Mucosa of descending colon (tissue), 3 donors: ENCODE data around the gene COL5A1. TPM values are rescaled to one million over a fixed set of nuclear protein-coding genes. Genes with fewer than 3 reads are reported as not detected.

Experiments
- ATAC-seq: fragments of 200-7000 bp; cut with Tn5 transposase; one replicate; pipeline ENCODE4 v1.9.1; 2020; ENCODE audit warnings: mild to moderate bottlenecking, moderate library complexity
- DNase-seq, 3 donors: peaks; one replicate each; pipeline ENCODE4 v3.0.0-alpha.2; 2020
- H3K36me3 ChIP-seq: fragments of 200-600 bp; one replicate; pipeline ENCODE4 v1.8.0; 2021; ENCODE audit warnings: low read depth, mild to moderate bottlenecking
- H3K4me1 ChIP-seq: fragments of 200-600 bp; one replicate; pipeline ENCODE4 v1.8.0; 2021; ENCODE audit warnings: low read depth, mild to moderate bottlenecking
- H3K4me3 ChIP-seq: fragments of 200-600 bp; one replicate; pipeline ENCODE4 v1.8.0; 2021; ENCODE audit warnings: mild to moderate bottlenecking
- H3K9me3 ChIP-seq: fragments of 200-600 bp; one replicate; pipeline ENCODE4 v1.8.0; 2021; ENCODE audit warnings: mild to moderate bottlenecking
- intact Hi-C, 2 donors: fragments of 100-400 bp; cut with DNase I in 1 of 2; cut with micrococcal nuclease in 1 of 2; formaldehyde crosslinking; loops; one replicate each; pipeline versions ENCODE4 v1.11.0 to v1.11.1; 2022; cut with DNase I, micrococcal nuclease
- total RNA-seq, 3 donors: library from RNA; stranded (reverse); fragmentation: NEBNext Ultra II Directional in 2 of 3; extraction: Animal tissue kit (Norgen Biotek cat#: 25700) in 2 of 3; gene quantifications; one replicate each; pipeline versions ENCODE4 v1.2.1 to v1.2.4, GENCODE V29; 2021 to 2023
- TF ChIP-seq, protein P1 (sequence below): fragments of 200-600 bp; IDR thresholded peaks from one replicate; pipeline ENCODE4 v1.8.0; 2022; ENCODE audit warnings: antibody characterized with exemption, mild to moderate bottlenecking
- donor health status: DM: no; HTN: no; CAD: no; lungs with moderate emphysema.
- donor health status: DM: no; HTN: no; CAD: no.
- donor health status: DM: no; HTN: yes; CAD: no.

The COL5A1 gene
- total RNA-seq, 3 donors from 2014 or later = 8.6 to 62.3 (median 22.2) TPM

DNA sequence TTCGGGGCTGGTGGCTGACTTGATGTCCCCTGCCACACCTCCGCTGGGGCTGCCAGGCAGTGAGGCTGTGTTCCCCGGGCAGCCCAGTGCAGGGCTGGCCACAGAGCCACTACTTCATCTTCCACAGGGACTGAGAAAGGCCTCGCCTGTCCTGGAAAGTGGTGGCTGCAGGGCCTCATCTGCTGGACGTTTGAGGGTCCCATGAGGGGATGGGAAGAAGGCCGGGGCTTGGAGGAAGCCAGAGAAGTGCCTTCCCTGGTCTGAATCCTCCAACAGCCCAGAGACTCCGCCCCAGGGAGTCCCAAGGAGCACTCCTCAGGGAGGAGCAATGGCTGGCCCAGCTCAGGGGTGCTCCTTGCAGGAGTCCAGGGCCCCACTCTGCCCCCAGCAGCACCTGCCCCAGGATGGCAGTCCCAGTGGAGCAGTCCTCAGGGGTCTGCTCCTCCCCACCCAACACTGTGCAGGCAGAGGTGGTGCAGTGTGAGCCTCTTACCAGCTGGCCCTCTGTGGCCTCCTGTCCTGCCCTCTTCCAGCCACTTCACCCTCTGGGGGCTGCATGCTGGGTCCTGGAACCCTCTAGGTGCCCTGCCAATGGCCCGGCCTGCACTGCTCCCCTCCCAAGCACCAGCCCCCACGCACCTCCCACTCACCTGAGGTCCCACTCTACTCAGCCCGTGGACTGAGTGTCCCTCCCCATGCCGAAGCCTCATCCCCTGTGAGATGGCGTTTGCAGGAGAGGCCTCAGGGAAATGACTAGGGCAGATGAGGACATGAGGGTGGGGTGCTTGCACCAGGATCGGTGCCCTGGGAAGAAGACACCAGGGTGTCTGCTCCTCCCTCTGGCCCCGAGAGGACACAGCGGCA lies 47.3 kb upstream of the COL5A1 start:
- no peak for ATAC-seq
- Histone ChIP-seq H3K9me3 (no peaks in the 10 kb centered on the region), H3K4me3 (no peak overlapping the region), H3K4me1 (no peaks in the 10 kb centered on the region), H3K36me3 (no peaks in the 10 kb centered on the region)
- TF ChIP-seq, protein P1, sequence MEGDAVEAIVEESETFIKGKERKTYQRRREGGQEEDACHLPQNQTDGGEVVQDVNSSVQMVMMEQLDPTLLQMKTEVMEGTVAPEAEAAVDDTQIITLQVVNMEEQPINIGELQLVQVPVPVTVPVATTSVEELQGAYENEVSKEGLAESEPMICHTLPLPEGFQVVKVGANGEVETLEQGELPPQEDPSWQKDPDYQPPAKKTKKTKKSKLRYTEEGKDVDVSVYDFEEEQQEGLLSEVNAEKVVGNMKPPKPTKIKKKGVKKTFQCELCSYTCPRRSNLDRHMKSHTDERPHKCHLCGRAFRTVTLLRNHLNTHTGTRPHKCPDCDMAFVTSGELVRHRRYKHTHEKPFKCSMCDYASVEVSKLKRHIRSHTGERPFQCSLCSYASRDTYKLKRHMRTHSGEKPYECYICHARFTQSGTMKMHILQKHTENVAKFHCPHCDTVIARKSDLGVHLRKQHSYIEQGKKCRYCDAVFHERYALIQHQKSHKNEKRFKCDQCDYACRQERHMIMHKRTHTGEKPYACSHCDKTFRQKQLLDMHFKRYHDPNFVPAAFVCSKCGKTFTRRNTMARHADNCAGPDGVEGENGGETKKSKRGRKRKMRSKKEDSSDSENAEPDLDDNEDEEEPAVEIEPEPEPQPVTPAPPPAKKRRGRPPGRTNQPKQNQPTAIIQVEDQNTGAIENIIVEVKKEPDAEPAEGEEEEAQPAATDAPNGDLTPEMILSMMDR = no peak
- intact Hi-C loops = no loop called here
- no peak for DNase-seq

DNA sequence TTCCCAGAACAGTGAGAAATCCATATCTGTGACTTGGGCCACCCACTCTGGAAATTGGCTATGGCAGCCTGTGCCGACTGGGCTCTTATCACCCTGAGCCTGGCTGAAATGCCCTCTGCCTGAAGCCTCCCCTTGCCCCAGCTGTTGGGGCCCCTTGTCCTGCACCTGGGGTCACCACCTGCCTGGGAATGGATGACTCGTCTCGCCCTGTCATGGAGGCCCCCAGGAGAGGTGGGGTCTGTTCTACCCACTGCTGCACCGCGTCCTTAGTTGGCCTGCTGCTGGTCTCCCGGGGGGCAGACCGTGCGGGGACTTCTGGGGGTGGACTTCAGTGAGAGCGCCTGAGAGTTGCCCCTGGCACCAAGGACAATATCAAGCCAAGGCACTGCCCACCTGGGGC lies 46.6 kb upstream of the COL5A1 start:
- ATAC-seq = no peak
- intact Hi-C loops = no loop called here
- no peaks in the 10 kb centered on the region for H3K9me3 ChIP-seq
- TF ChIP-seq, protein P1 = no peak
- DNase-seq = no peak
- H3K4me3 ChIP-seq = no peak overlapping the region
- no peaks in the 10 kb centered on the region for H3K4me1 ChIP-seq
- H3K36me3 ChIP-seq = no peaks in the 10 kb centered on the region

DNA sequence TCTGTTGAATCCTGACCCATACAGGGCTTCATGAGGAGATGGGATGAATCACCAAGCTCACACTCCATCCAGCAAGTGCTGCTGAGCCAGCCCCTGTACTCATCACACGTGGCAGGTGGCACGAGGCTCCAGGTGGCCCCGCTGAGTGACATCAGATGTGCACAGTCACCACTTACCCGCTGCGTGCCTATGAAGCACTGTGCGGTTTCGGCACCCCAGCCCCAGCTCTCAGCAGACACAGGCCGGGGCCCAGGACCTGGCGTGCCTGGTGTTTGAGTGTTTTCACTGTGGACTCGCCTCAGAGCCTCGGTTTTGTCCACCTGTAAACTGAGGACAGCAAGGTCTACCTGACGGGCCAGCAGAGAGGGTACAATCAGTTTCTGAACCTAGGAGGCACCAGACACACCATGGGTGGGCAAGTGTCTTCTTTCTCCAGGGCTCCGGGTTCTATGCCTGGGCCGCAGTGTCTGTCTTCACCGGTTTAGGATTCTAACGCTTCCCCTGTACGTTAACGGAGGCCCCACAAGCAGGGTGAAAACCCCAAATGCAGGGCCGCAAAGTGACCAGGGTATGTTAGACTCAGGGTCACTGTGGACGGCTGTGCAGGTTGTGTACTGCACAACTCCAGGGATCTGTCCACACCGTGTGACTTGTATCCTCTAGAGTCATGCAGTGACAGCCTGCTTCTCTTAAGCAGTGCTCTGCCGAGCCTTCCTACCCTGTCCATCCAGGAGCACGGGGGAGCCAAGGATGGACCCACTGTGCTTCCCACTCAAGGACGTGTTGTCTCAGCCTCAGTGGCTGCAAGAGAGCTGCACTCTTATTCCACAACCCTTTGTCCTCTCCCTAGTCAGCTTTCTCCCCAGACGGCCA lies 44.3 kb upstream of the COL5A1 start:
- TF ChIP-seq, protein P1 = no peak
- intact Hi-C loops = no loop called here
- Histone ChIP-seq H3K36me3 (no peaks in the 10 kb centered on the region), H3K9me3 (no peaks in the 10 kb centered on the region), H3K4me3 (no peak overlapping the region), H3K4me1 (no peaks in the 10 kb centered on the region)
- ATAC-seq (no peak), DNase-seq (no peak)

DNA sequence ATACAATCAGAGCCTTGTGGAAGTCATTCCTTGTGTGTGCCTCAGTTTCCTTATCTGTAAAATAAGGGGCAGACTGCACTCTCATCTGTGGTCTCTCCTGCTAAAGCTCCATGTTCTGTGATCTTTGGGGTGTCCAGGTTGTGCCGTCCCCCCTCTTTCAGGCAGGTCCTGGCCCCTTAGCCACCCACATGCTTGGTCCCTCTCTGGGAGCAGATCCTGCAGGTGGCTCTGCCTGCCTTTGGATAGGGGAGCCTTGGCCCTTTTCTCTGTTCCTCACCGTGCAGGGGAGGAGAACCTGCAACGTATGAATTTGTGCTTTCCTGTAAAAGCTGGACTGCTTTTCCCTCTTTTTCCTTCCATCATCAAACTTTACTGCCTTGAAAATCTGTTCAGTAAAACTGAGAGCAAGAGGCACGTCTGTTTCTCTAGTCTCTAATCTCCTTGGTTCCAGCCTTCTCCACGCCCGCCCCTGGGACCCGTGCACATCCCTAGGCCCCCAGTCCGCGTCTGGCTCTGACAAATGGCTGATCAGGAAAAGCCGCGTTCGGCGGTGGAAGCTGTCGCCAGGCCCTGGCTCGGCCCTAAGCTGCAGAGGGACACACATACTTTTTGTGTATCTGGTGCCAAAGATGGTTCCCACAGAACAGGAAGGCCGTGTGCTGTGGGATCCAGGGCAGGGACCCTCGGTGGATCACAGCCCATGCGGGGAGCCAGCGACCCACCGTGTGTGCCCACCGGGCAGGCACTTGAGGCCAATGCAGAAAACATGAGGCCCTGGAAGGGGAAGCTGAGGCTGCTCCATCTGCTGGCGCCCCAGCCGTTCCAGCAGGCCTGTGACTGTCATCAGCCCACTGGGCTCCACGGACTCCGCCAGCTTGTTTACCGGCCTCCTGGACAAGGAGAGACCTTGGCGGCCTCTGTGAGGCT lies 43.4 kb upstream of the COL5A1 start:
- Histone ChIP-seq H3K4me1 (no peaks in the 10 kb centered on the region), H3K9me3 (no peaks in the 10 kb centered on the region), H3K36me3 (no peaks in the 10 kb centered on the region), H3K4me3 (no peak overlapping the region)
- ATAC-seq = no peak
- TF ChIP-seq, protein P1 = no peak
- no peak for DNase-seq
- intact Hi-C loops = no loop called here

DNA sequence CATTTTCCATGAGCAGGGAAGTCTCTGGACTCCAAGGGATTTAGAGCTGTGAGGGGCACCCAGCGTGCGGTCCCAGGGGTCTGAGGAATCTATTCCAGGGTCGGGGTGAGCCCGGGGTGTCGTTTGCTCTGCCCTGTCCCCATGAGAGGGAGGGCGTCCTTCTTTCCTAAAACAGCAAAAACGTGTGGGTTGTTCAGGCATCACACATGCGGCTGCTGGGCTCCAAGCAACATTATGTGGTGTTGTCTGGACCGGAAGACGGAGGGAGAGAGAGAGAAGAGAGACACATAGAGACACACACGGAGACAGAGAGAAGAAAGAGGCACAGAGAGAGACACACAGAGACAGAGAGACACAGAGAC lies 42.7 kb upstream of the COL5A1 start:
- Histone ChIP-seq H3K4me3 (no peak overlapping the region), H3K36me3 (no peaks in the 10 kb centered on the region), H3K9me3 (no peaks in the 10 kb centered on the region), H3K4me1 (no peaks in the 10 kb centered on the region)
- ATAC-seq = no peak
- TF ChIP-seq, protein P1 = no peak
- DNase-seq = no peak
- intact Hi-C loops = no loop called here
